G401.6 (cell line): ENCODE measurements around the gene CFAP99.
"Not testable (repeated sequence)": the region's sequence is repeated elsewhere in the genome, so short reads cannot be mapped to it uniquely, and the experiment has no call there.

Experiments used
- FAIRE-seq: peaks from 2 replicates; lab custom pipeline; 2012; peaks lifted over from hg19 to GRCh38; lab: Jason Lieb, UNC

The CFAP99 gene

DNA sequence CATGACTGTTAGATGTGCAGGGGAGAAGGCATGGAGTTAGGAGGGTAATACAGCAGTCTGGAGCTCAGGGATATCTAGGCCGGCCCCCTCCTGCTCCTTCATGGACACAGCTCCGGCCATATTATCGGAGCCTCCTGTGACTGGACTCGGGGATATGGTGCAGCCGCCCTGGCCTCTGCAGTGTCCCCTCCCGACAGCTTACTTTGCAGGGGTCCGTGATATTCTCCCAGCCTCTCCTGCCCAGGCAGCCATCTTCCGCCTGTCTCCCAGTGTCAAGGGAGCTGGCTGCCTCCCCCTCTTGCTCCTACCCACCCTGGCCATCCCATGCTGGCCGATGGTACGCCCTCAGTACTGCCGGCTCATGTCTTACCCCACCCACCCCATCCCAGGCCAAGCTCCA lies 30.3 kb downstream of the CFAP99 start:
- no peak for FAIRE-seq

DNA sequence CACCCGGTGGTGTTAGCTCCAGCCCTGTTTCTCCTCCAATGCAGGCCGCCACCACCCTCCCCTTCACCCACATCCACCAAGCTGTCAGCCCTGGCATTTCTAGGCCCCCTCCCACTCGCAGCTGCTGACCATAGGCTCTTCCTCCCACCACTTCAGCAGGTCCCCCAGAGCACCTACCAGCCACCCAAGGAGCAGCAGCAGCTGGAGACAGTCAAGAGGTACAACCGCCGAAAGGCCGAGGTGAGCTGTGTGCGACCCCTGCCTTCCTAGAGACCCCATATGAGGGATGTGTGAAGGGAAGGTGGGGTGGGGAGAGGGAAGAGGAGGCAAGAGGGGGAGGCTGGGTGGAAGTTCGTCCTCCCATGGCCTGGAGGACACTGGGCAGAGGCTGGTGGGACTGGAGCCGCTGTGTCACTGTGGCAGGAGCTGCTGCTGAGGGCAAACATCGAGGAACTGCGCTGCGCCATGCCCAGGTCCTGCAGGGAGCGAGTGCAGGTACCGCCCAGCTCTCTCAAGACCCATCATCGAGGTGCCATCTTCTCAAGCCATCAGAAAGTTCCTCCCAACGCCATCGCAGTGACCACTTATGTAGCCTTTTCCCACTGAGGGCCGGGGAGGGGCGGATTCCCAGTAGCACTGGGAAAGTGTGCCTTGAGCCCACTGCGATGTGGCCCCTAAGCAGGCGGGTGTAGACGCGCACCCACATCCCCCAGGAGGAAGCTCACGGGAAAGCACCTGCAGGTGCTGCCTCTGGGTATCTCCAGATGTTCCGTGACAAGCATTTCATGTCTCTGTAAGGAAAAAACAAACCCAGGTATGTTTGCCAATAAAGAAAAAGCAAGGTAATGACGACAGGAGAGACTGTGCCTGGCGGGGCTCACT lies 31.0 kb downstream of the CFAP99 start:
- no peak for FAIRE-seq

DNA sequence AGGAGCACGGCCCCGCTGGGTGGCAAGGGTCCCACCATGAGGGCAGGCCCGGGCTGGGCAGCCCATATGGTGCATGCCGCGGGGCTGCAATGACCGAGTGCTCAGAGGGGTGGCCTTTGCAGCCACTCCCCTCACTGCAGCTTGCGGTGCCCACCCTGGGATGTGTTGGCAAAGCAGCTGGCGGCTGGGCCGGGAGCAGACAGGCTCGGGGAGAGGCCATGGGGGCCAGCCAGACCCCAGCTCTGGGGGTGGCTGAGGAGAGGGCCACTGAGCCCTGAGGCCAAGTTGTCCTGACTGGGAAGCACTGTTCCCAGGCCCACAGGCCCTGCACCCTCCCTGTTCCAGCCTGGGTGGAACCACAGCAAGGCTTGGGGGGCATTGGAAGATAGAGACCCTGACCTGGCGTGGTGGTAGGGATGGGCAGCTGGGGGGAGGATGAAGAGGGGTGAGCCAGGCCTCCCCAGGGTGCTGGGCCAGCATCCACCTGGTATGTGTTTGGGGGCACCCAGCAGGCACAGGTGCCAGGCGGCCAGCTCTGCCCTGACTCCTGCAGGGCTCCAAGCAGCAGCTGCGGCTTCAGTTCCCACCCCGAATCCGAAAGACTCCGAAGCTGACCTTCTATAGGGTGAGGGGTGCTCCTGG lies 31.8 kb downstream of the CFAP99 start:
- no peak for FAIRE-seq

DNA sequence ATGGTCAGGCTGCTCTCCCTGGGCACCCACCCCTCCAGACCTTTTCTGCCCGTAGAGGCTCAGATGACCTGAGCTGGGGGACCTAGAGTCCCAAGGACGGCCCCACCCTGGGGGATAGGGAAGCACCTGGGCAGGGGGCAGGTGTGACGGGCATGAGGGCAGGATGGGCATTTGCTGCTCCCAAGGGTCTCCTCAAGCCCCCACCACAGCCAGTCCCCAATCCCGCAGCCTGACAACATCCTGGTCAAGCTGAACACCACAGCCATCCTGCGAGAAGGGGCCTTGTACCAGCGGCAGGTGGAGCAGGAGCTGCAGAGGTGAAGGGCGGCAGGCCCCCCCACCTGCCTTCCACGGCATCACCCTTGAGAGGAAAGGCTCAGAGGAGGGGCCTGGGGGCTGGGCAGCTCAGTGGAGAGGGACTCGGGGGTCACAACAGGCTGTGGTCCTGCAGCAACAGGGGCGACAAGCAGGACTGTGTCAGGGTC lies 32.3 kb downstream of the CFAP99 start:
- FAIRE-seq, result no peak

DNA sequence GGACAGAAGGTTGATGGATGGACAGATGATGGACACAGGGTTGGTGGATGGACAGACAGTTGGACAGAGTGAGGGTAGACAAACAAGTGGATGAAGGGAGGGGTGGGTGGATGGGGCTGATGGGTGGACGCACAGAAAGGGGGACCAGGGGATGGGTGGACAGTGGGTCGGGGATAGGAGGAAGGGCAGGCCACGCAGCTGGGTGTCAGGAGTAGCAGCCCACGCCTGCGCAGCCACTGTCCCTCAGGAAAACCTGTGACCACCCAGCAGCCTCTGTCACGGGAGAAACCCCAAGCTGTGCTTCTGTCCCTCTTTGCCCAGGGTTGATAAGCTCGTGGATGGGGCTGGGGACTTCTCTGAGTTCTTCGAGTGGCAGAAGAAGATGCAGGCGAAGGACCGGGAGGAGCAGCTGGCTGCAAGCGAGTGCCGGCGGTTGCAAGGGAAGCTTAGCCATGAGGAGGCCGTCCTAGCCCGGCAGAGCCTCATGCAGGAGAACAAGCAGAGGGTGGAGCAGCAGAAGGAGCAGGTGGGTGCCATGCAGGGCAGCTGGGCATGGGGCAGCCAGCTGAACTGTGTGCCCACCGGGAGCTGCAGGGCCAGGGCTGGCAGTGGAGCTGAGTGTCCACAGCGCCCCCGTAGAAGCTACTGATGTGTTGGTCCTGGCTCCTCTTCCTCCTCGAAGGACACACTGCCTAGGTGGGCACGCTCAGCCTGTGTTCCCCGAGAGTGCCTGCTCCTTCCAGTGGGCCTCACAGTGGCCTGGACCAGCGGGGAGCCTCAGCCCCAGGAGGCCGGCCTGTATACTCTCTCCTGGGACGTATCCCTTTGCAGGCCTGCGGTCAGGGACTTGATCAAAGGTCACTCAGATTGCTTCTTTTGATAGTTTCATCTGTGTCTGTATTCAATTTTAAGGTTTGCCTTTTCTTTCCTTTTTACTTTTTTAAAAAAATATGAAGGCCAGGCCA lies 33.3 kb downstream of the CFAP99 start:
- FAIRE-seq, result no peak

DNA sequence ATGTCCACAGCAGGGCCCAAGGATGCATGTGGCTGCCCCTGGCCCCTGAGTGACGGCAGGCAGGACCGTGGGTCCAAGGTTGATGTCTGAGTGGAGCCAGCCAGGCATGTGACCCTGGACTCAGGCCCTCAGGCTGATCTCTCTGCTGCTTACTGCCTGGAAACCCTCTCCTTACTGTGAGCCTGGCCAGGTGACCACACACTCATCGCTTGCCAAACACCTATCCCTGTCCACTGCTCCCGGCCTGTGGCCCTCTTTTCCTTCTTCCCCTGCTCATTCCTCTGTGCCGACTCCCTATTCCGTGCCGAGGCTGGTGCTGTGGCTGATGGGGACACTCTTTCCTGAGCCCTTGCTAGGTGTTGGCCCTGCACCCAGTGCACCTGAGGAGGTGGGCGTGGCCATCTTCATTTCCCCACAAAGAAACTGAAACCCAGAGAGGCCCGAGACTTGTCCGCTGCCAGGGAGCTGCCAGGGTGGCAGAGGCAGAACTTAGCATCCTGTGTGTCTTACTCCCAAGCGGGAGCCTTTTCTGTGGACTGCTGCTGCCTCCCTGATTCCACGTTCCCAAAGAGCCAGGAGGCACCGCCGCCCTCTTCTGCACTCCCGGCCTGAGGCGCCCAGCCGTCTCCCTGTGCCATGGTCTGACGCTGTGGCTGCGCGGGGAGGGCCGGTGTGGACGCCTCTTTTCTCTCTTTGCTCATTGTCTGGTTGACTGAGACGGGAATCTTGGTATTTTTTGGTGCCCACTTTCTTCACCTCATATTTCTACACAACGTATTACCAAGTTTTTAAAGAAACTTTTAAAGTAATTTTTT lies 38.9 kb downstream of the CFAP99 start:
- FAIRE-seq, result no peak

DNA sequence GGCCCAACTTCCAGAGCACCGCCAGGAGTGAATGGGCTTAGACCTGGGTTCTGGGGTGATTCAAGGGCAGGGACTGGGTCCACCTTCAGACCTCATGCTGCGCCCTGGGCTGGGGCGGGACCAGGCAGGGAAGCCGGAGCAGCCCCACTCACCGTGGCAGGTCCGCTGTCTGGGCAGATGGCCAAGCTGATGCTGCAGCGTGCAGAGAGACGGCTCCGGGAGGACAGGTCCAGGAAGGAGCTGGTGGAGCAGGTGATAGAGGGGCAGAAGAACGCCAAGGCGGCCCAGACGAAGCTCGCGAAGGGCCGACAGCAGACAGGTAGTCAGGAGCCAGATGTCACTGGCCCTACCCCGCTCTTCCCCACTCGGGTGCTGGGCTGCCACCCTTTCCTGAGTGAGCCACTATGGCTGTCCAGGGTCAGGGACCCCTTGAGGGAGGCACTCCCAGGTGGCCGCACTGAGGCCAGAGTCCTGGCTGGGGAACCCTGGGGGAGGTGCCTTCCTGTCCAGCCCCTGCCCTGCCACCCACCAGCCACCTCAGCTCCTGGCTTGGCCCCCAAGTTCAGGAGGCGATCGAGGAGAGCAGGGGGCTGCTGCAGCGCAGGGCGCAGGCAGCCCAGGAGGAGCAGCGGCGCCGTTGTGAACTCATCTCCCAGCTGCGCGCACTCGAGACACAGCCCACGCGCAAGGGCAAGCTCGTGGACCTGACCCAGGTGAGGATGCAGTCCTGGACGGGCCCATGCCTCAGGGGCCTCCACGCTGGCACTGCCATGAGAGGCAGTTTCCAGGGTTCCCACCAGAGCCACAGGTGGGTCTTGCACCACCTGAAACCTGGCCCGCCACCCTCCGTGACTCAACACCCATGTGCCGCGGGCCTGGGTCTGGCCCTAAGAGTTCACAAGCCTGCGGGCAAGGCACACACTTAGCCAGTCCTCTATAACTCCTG lies 40.1 kb downstream of the CFAP99 start:
- no peak for FAIRE-seq

DNA sequence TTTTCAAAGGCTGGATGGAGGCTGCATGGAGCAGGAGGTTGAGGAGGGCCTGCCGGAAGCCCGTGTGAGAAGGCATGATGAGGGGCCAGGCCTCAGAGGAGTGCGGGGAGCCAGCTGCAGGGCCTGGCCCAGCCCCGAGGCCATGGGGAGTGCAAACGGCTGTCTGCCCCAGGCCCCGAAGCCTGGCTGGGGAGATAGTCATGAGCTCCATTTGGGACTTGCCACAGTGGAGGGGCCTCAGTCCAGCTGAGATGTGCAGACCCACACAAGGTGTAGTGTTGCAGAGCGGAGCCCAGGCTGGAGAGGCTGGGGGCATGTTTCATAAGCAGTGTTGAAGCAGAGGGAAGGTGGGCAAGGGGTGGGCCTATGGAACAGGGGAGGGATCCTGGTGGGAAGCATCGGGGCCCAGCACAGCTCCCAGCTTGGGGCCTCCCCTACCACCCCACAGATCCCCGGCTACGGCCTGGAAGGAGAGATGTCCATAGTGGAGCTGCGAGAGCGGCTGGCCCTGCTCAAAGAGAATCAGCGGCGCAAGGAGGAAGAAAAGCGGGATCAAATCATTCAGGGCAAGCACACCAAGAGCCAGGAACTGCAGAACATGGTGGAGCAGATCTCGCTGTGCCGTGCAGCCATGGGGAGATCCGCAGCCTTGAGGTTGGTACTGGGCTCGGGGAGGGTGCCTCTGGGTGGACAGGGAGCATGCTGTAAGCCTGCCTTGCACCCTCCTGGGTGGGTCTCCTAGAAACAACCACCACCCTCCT lies 41.0 kb downstream of the CFAP99 start:
- no peak for FAIRE-seq

DNA sequence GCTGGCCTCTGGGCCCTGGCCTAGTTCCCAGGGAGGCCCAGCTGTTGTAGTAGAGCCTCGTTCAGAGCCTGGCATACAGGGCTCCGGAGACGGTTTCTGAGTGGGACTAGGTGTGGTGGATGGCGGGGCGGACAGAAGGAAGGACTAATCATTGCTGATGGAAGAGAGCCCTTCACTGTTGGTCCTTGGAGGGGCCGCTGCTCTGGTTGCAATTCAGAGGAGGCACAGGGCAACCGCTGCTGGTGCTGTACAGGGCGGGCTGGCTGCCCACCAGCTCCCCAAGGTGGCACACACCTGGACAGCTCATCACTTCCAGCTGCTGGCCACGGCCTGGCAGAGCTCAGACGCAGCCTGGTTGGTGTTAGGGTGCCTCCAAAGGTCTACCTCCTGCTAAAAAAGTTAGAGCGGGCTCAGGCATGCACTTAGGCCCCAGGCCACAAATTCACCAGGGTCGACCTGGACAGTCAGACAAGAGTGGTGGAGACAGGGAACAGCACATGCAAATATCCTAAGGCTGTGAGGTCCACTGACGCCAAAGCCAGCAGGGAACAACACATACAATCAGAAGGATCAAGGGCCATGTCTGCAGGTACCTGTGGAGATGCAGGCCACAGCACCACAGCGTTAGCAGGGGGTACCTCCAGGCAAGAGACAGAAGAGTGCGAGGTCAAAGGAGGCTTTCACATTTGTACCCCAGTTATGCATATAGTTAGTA lies 42.6 kb downstream of the CFAP99 start:
- no peak for FAIRE-seq

DNA sequence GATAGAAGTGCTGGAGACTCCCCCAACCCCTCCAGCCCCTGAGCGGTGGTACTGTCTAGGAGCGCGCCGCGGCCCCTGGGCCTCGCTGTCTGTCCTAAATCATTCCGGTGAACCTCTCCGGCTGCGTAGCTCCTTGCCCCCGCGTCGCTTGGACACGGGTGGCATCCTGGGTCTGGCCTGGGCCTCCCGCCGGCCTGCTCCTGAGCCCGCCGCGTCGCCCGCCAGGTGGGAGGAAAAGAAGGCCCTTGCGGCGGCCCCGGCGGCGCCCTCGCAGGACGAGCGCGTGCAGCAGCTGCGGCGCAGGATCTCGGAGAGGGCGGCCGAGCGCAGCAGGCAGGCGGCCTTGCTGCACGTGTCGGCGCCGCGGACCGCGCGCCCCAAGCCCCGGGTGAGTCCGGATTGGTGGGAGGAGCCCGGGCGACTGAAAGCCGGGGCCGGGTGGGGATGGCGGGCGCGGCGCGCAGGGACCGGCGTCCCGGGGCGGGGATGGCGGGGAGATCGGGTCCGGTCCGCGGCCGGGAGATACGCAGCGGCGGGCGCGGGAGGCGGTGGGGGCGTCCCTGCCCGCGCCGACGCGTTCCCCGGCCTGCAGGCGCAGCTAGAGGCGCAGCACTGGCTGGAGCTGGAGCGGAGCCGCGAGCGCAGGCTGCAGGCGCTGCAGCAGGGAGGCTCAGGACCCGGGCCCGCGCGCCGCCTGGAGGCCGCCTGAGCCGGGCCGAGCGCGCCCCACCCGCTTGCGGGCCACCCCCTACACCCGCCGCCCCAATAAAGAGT lies 43.6 kb downstream of the CFAP99 start:
- FAIRE-seq, result no peak

DNA sequence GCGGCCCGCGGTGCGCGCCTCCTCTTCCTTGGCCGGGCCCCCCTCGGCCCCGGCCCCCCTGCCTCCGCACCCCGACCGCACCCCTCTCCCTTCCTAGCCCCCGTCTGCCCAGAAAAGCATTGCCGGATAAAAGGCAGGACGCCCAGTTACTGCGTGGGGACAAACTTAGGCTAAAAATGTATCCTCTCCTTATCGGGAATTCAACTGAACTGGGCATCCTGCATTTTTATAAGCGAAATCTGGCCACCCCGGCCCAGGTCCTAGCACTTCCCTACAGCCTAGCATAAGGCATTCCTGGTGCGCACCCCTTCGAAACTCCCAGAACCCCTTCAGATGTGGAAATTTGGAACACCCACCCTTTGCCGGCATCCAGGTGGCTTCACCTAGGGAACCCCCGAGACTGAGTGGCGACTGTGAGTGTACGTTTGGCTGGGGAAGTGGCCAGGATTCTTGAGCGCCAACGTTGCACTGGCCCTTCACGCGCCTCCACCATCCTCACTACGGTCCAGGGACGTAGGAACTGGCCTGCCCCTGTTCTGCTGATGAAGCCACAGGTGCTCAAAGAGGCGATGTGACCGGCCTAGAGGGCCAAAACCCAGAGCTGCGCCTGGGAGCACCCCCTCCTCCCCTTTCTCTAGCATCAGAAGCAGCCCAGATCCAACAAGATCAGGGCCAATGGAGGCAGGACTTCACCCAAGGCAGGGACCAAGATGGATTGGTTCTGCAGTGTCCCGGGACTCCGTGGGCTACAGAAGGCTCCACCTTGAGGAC lies 44.4 kb downstream of the CFAP99 start:
- FAIRE-seq, result no peak

DNA sequence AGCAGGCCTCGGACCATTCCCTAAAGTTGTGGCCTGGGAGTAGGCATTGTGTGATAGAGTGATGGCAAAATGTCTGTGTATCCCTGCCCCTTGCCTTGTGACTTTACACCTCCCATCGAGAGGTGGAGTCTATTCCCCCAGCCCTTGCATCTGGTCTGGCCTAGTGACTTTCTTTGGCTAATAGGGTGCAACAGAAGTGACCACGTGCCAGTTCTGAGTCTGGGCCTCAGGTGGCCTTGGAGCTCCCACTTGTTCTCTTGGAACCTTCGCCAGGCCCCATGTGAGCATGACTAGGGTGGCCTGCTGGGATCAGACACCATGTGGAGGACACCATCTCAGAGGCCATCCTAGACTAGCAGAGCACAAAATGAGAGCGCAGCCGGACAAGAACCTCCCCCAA lies 46.3 kb downstream of the CFAP99 start:
- no peak for FAIRE-seq

DNA sequence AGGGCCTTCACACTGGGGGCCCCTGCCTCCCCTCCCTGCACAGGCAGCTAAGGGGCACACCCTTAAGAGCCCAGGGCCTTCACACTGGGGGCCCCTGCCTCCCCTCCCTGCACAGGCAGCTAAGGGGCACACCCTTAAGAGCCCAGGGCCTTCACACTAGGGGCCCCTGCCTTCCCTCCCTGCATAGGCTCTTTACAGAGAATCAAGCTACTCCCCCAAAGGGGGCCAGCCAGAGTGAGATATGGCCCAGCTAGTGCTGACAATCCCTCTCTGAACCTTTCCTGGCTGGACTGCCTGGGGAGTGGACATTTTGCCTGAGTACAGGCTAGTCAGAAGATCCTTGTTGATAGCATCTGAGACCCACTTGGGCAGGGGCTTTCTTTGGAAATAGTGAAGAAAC lies 46.8 kb downstream of the CFAP99 start:
- not testable (repeated sequence) for FAIRE-seq

DNA sequence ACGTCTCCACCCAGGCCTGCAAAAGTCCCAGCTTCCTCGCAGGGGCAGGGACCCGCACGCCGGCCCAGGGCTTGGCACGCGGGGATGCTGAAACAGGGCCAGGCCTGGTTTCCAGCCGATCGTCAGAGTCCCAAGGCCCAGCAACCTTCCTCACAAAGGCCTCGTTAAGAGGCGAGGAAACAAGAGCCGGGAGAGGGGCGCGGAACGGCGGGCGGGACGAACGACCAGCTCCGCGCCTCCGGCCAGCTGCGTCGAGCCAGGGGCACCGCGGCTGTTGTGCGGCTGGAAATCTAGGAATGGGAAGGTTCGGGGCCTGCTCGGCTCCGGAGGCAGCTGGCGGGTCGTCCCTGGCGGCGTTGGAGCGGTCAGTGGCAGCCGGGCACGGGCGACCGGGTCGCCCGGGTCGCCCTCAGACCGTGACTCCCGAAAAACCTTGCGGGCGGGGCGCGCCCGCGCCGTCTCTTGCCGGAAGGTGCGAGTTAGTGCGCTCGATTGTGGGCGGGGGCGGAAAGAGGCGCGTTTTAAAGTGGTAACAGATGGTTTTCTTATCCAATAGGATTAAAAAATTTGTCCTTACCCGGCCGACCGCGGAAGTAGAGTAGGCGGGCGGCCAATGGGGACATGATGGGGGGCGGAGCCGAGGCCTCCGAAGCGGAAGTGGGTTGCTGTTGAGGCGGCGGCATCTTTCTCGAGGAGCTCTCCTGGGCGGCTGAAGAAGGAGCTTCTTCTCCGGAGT lies 49.9 kb downstream of the CFAP99 start, which contains the start of gene RNF4:
RNF4 (plus strand) TSS at position 651 of the 736 bp plus-strand sequence. CDS start 21,388 bp downstream, outside the sequence.
- FAIRE-seq, result peak; percentile 60

DNA sequence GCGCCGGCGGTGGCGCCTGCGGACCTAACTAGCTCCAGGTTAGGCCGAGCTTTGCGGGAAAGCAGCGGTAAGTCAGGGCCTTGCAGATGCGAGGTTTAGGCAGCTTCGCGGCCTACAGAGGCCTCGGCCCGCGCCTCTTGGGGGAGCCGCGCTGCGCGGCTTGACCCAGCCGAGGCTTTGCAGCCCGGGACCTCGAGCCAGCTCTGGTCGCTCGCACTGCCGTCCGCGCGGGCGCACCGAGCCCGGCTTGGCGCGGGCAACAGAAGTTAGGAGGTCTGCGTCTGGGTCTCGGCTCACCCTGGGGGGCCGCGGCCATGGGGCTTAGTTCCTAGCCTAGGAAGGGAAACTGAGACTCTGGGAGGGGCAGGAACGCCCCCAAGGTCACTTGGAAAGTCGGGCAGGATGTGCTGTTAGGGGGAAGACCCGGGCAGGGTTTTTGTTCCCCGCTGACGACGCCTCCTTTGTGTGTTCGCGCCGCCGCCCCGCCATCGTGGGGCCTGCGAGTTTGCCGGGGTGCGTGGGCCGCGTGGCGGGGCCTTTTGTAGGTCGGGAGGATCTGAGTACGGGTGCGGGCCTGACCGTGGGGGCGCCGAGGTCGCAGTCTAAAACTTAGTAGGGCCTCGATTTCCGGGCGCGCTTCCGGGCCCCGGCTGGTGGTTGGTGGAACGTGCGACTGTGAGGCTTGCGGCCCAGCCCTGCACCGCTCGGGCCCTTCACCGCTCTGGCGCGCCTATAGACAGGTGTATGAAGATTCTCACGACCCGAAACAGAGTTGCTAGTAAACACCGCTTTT lies 50.6 kb downstream of the CFAP99 start:
- no peak for FAIRE-seq

DNA sequence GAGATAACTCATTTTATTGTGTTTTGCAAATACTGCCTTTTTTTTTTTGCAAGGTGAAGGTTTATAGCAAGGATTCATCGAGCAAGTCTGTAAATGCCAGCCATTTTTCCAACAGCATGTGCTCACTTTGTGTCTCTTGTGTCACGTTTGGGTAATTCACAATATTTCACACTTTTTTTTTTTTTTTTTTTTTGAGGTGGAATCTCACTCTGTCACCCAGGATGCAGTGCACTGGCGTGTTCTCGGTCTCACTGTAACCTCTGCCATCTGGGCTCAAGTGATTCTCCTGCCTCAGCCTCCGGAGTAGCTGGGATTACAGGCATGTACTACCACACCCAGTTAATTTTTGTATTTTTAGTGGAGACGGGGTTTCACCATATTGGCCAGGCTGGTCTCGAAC lies 52.0 kb downstream of the CFAP99 start:
- FAIRE-seq, result no peak
